K562 (cell line): ENCODE measurements around the gene CCT3. TPM values are rescaled to one million over a fixed set of nuclear protein-coding genes. Genes with fewer than 3 reads are reported as not detected.

Source experiments
- ASH1L ChIP-seq: fragments of 450-650 bp; IDR thresholded peaks from 2 replicates; pipeline ENCODE4 v1.6.1; 2018; ENCODE audit warnings: borderline replicate concordance, mild to moderate bottlenecking, low read depth; ENCODE audit not compliant: partially characterized antibody
- BDP1 ChIP-seq: IDR thresholded peaks from 3 replicates; pipeline ENCODE4 v1.6.1; 2011; ENCODE audit not compliant: insufficient read length, insufficient read depth
- FOXA1 ChIP-seq: fragments of 450-650 bp; IDR thresholded peaks from 2 replicates; pipeline ENCODE4 v1.6.1; 2016; ENCODE audit warnings: mild to moderate bottlenecking, borderline replicate concordance
- GTF3C2 ChIP-seq: IDR thresholded peaks from 3 replicates; pipeline ENCODE4 v1.6.1; 2011; ENCODE audit warnings: borderline replicate concordance, mild to moderate bottlenecking, moderate library complexity; ENCODE audit not compliant: insufficient read length; ENCODE audit errors: extremely low read depth
- HNRNPLL ChIP-seq: fragments of 200-400 bp; formaldehyde crosslinking; IDR thresholded peaks from 2 replicates; pipeline ENCODE4 v1.6.1; 2017; ENCODE audit warnings: low read length, low read depth, mild to moderate bottlenecking; ENCODE audit not compliant: poor library complexity, severe bottlenecking
- IRF1 ChIP-seq: sonication (generic); formaldehyde crosslinking; IDR thresholded peaks from 2 replicates; pipeline ENCODE4 v1.8.0; 2022; ENCODE audit warnings: missing genetic modification reagents, mild to moderate bottlenecking, borderline replicate concordance
- JUND ChIP-seq, 2 experiments: IDR thresholded peaks; 2 replicates in 1 of 2; 3 replicates in 1 of 2; pipeline ENCODE4 v1.6.1; 2011; ENCODE audit warnings: borderline replicate concordance in 2 of 2, low read depth in 2 of 2, low read length in 2 of 2, improper control_type of control experiment in 1 of 2, missing biosample characterization in 1 of 2, missing genetic modification characterization in 1 of 2, missing genetic modification reagents in 1 of 2
- MEF2A ChIP-seq: IDR thresholded peaks from 2 replicates; pipeline ENCODE4 v1.6.1; 2011; ENCODE audit warnings: low read depth, mild to moderate bottlenecking, low read length, moderate library complexity; ENCODE audit not compliant: control insufficient read depth
- NEUROD1 ChIP-seq: fragments of 150-350 bp; IDR thresholded peaks from 2 replicates; pipeline ENCODE4 v1.6.1; 2014; ENCODE audit warnings: borderline replicate concordance, low read length, low read depth; ENCODE audit not compliant: partially characterized antibody
- RBM14 ChIP-seq: fragments of 200-400 bp; formaldehyde crosslinking; IDR thresholded peaks from 2 replicates; pipeline ENCODE4 v1.6.1; 2018; ENCODE audit warnings: low read depth, mild to moderate bottlenecking, low read length, moderate library complexity, borderline replicate concordance; ENCODE audit not compliant: insufficient read depth
- SMAD4 ChIP-seq: fragments of 250-450 bp; sonication (Bioruptor Pico); conservative IDR thresholded peaks from 2 replicates; pipeline ENCODE4 v1.8.0; 2021; ENCODE audit warnings: inconsistent platforms, mild to moderate bottlenecking, moderate library complexity
- TBL1XR1 ChIP-seq, 2 experiments: IDR thresholded peaks; 2 replicates each; pipeline ENCODE4 v1.6.1; 2012; ENCODE audit warnings: improper control_type of control experiment in 2 of 2, low read length in 2 of 2, mild to moderate bottlenecking in 1 of 2
- ZBTB1 ChIP-seq: sonication (generic); formaldehyde crosslinking; IDR thresholded peaks from 2 replicates; pipeline ENCODE4 v1.8.1; 2023; ENCODE audit warnings: missing genetic modification reagents, low read depth, mild to moderate bottlenecking, borderline replicate concordance
- ZNF586 ChIP-seq: fragments of 450-650 bp; formaldehyde crosslinking; conservative IDR thresholded peaks from 2 replicates; pipeline ENCODE4 v1.4.0; 2020; ENCODE audit warnings: mild to moderate bottlenecking, moderate library complexity
- polyA plus RNA-seq, 8 experiments: library from polyadenylated mRNA; depleted of rRNA in 4 of 8; stranded (reverse) in 5 of 8; unstranded in 3 of 8; fragments of >200 nt; fragmentation: Nextera tagmentation in 2 of 8; fragmentation: Illumina TruSeq in 1 of 8; extraction: Ambion mirVana in 2 of 8; extraction: Trizol in 1 of 8; gene quantifications; 2 replicates each; pipeline versions ENCODE4 v1.2.1 to v1.2.3, GENCODE V29; 2011 to 2014; ENCODE audit warnings: inconsistent platforms in 1 of 8, missing spikeins in 1 of 8
- total RNA-seq, 7 experiments: library from RNA; depleted of rRNA in 6 of 7; stranded (reverse); fragments of >200 nt in 6 of 7; fragmentation: Illumina TruSeq in 2 of 7; extraction: Trizol in 2 of 7; gene quantifications; 2 replicates each; pipeline versions ENCODE4 v1.2.1 to v1.2.3, GENCODE V29; 2011 to 2021; ENCODE audit warnings: low replicate concordance in 1 of 7
- TF ChIP-seq, protein P1 (sequence below): fragments of 250-450 bp; sonication (Bioruptor Pico); IDR thresholded peaks from 2 replicates; pipeline ENCODE4 v1.5.0; 2021; ENCODE audit warnings: mild to moderate bottlenecking, moderate library complexity
- TF ChIP-seq, protein P2 (sequence below): sonication (generic); formaldehyde crosslinking; IDR thresholded peaks from 2 replicates; pipeline ENCODE4 v1.8.1; 2022; ENCODE audit warnings: missing genetic modification reagents

The CCT3 gene
- total and polyA plus RNA-seq, 9 of the 15 experiments (the other 6 are each of a cell fraction or from before 2014, with no cell fraction given): 475 to 1,167 (median 610) TPM

DNA sequence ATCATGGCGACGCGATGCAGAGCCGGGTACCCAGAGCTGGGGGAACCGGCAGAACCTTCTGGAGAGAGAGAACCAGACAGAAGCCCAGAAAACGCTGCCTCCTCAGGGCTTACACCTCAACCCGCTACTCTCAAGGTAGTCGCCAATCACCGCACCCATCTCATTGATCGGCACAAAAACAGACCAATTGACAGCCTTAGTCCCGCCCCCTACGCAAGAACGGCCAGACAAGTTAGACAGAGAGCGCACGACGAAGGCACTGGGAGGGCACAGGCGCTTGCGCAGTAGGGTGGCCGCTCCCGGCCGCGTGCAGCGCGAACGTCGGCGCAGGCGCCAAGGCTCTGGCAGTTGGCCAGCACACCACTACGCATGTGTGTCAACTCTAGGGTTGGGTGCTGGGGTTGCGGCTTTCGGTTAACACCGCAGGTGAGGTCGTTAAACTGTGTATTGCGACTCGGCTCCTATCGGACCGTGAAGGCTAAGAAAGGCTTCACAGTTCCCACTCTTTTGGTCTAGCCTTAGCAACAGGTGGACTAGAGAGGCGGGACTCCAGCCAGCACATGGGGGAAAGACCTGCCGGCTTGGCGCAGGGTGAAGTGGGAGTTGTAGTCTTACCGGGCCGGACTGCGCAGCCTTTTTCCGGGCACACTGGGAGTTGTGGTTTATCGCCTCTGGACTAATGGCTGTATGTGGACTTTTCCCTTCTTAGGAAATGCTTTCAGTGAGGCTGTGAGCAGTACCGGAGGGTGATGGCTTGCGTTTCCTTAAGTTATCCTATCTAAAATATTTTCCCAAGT is at the start of gene CCT3, which contains the start of gene TSACC (continued):
- TF ChIP-seq, protein P1, sequence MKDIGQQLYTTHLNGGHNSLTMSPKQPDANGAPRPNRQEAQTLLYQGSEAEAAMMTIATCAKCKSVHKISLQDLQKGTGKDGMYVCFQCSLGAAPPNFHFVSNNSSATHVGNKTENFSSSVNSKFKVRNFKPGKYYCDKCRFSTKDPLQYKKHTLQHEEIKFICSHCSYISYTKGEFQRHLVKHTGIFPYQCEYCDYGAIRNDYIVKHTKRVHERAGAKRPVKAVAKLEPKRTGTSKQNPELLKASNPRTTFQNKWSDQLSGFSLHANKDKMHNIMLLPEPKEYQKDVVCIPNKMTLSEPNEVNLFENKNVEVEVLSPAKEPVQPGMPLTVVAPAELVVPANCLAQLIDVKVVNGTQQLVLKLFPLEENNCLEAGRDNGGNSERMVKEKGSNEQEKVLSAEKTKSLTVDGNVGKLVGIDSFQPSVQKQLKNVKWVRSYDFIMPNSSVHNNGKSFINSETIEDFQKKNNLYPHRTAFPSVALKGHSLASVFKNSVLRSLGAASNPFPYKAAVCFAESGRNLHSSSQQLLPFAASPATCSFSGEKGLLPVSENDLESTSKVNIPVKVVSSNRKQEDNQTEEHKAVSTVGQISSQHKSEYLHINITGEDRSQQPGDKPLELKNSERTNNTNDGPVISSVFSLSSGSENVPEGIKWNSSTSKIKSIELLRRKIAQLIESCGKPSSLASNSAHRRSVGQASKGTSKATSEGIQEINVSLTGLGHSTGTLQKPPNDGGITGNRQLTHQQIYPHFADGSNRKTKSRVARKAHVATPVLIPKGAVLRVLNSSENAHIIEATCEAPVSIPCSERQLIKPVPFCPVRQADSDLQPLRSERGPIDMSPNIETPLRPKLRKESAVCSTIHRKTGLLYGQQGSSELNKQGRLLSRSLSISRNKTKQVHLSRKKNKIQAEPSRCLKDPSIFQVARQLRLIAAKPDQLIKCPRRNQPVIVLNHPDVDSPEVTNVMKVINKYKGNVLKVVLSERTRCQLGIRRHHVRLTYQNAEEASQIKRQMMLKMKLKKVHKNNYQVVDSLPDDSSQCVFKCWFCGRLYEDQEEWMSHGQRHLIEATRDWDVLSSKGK (CRISPR knock-in tag): no peak
- TF ChIP-seq, protein P2, sequence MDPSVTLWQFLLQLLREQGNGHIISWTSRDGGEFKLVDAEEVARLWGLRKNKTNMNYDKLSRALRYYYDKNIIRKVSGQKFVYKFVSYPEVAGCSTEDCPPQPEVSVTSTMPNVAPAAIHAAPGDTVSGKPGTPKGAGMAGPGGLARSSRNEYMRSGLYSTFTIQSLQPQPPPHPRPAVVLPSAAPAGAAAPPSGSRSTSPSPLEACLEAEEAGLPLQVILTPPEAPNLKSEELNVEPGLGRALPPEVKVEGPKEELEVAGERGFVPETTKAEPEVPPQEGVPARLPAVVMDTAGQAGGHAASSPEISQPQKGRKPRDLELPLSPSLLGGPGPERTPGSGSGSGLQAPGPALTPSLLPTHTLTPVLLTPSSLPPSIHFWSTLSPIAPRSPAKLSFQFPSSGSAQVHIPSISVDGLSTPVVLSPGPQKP (CRISPR knock-in tag): no peak
- no peak for TF ChIP-seq BDP1
- TF ChIP-seq HNRNPLL: peak; percentile 89
- TF ChIP-seq MEF2A: no peak
- peak in 1 of 2 experiments; percentile 67; a peak in 1 of 4 replicates for TF ChIP-seq TBL1XR1 (IDR thresholded peaks at IDR 0.05; ENCODE audit: low read length in 2 of 2)
- TF ChIP-seq IRF1 (CRISPR knock-in tag): no peak
- TF ChIP-seq ZBTB1: no peak
- TF ChIP-seq JUND (IDR thresholded peaks at IDR 0.05; ENCODE audit: borderline replicate concordance, low read depth, low read length): no peak; the same call in 1 of the 2 replicates
- TF ChIP-seq JUND (tag; IDR thresholded peaks at IDR 0.05; ENCODE audit: borderline replicate concordance, low read depth, low read length): no peak; the same call in 2 of the 3 replicates
- no peak for TF ChIP-seq RBM14
- no peak for TF ChIP-seq ZNF586 (CRISPR knock-in tag)
- TF ChIP-seq FOXA1: no peak
- TF ChIP-seq ASH1L: peak; percentile 94
- TF ChIP-seq SMAD4 (CRISPR knock-in tag): no peak
- TF ChIP-seq NEUROD1: peak; percentile 98
- no peak for TF ChIP-seq GTF3C2
